Thyroid gland (tissue), 4 donors: ENCODE results near the gene RPH3AL. TPM values are rescaled to one million over a fixed set of nuclear protein-coding genes. Genes with fewer than 3 reads are reported as not detected.

ENCODE experiments used
- DNase-seq, 2 donors: peaks; one replicate each; pipeline ENCODE4 v3.0.0-alpha.2; 2019
- H3K27ac ChIP-seq, 3 donors: fragments of 200-600 bp; sonication (generic); 1 replicate in 2 of 3; 2 replicates in 1 of 3; pipeline ENCODE4 v1.5.1; 2016 to 2019; ENCODE audit warnings: mild to moderate bottlenecking in 1 of 3, moderate library complexity in 1 of 3
- H3K27me3 ChIP-seq: fragments of 200-600 bp; sonication (generic); one replicate; pipeline ENCODE4 v1.5.1; 2019
- H3K36me3 ChIP-seq, 2 donors: fragments of 200-600 bp; sonication (generic); one replicate each; pipeline ENCODE4 v1.5.1; 2016 to 2019
- H3K4me1 ChIP-seq, 2 donors: fragments of 200-600 bp; sonication (generic); one replicate each; pipeline ENCODE4 v1.5.1; 2017 to 2019
- H3K4me3 ChIP-seq, 3 donors: fragments of 200-600 bp; sonication (generic); replicated peaks in 1 of 3; 1 replicate in 2 of 3; 2 replicates in 1 of 3; pipeline ENCODE4 v1.5.1; 2016; ENCODE audit warnings: mild to moderate bottlenecking in 1 of 3
- H3K9me3 ChIP-seq: fragments of 200-600 bp; sonication (generic); one replicate; pipeline ENCODE4 v1.5.1; 2017
- CTCF ChIP-seq, 6 experiments: fragments of 200-600 bp in 3 of 6; fragments of 450-650 bp in 3 of 6; sonication (generic) in 3 of 6; IDR thresholded peaks; one replicate each; pipeline ENCODE4 v1.5.1; 2016 to 2019; ENCODE audit warnings: antibody characterized with exemption in 6 of 6, mild to moderate bottlenecking in 2 of 6, inconsistent platforms in 1 of 6, moderate library complexity in 1 of 6
- POLR2A ChIP-seq, 2 donors: fragments of 450-650 bp; IDR thresholded peaks; one replicate each; pipeline ENCODE4 v1.6.1; 2017; ENCODE audit warnings: antibody characterized with exemption in 2 of 2, mild to moderate bottlenecking in 2 of 2, moderate library complexity in 1 of 2
- WGBS, 2 donors: methylation state at CpG; one replicate each; pipeline ENCODE4 v1.1.5; 2017; 5-methylcytosine and 5-hydroxymethylcytosine counted together
- intact Hi-C: fragments of 100-400 bp; cut with DNase I; formaldehyde crosslinking; loops from one replicate; pipeline ENCODE4 v1.15.1; 2023
- total RNA-seq, 4 donors: library from RNA; depleted of rRNA; stranded (reverse); fragments of >200 nt; gene quantifications; one replicate each; pipeline ENCODE4 v1.2.3, GENCODE V29; 2016

RPH3AL gene
- total RNA-seq = 10 to 100 TPM; 19.1 to 47.7 (median 42.5) TPM

GRCh38 chr17:352421-353212 lies at the start of gene RPH3AL:
Gene RPH3AL (minus strand): TSS chr17:352807. CDS start chr17:327543, 25,264 bp downstream.
- peak; percentile 91 to 92 for DNase-seq
- peak within 1 kb of the TSS in 1 of 3 donors; percentile 15 for H3K4me3 ChIP-seq
- intact Hi-C loops = no loop called here
- peak within 1 kb of the TSS; percentile 83 to 95 (median 89) for H3K27ac ChIP-seq
- TF ChIP-seq CTCF (IDR thresholded peaks at IDR 0.05) = no peak
- peak in 1 of 2 donors; percentile 32 for TF ChIP-seq POLR2A (IDR thresholded peaks at IDR 0.05)
- peaks cover 56 to 75% of the 10 kb centered on the region in 2 donors for H3K4me1 ChIP-seq
- H3K9me3 ChIP-seq = no peaks in the 10 kb centered on the region
- no peaks in the 10 kb centered on the region for H3K27me3 ChIP-seq
- 21 to 23% methylated on average over 11 to 18 of the region's 22 CpGs for WGBS, 2 donors
- H3K36me3 ChIP-seq = no peaks in the 10 kb centered on the region

GRCh38 chr17:400257-400656 lies 47.6 kb upstream of the RPH3AL start:
- Histone ChIP-seq H3K4me1 (no peaks in the 10 kb centered on the region), H3K9me3 (no peaks in the 10 kb centered on the region), H3K36me3 (no peaks in the 10 kb centered on the region), H3K27me3 (no peaks in the 10 kb centered on the region), H3K27ac (no peak overlapping the region), H3K4me3 (no peak overlapping the region)
- TF ChIP-seq POLR2A (IDR thresholded peaks at IDR 0.05) = no peak
- no peak for TF ChIP-seq CTCF (IDR thresholded peaks at IDR 0.05)
- intact Hi-C loops = no loop called here
- 73 to 74% methylated on average over 10 of the region's 10 CpGs for WGBS, 2 donors
- DNase-seq = no peak

GRCh38 chr17:396788-397187 lies 44.2 kb upstream of the RPH3AL start:
- 65 to 81% methylated on average over 6 of the region's 6 CpGs for WGBS, 2 donors
- Histone ChIP-seq H3K9me3 (no peaks in the 10 kb centered on the region), H3K27me3 (no peaks in the 10 kb centered on the region), H3K36me3 (no peaks in the 10 kb centered on the region), H3K4me3 (no peak overlapping the region), H3K4me1 (no peaks in the 10 kb centered on the region), H3K27ac (no peak overlapping the region)
- intact Hi-C loops = no loop called here
- no peak for DNase-seq
- TF ChIP-seq CTCF (IDR thresholded peaks at IDR 0.05) (no peak), POLR2A (IDR thresholded peaks at IDR 0.05) (no peak)

GRCh38 chr17:395974-396373 lies 43.4 kb upstream of the RPH3AL start:
- no peak for DNase-seq
- Histone ChIP-seq H3K27me3 (no peaks in the 10 kb centered on the region), H3K36me3 (no peaks in the 10 kb centered on the region), H3K9me3 (no peaks in the 10 kb centered on the region), H3K4me1 (no peaks in the 10 kb centered on the region), H3K4me3 (no peak overlapping the region), H3K27ac (no peak overlapping the region)
- intact Hi-C loops = no loop called here
- no peak for TF ChIP-seq POLR2A (IDR thresholded peaks at IDR 0.05)
- TF ChIP-seq CTCF (IDR thresholded peaks at IDR 0.05) = no peak
- 95 to 96% methylated on average over 2 of the region's 2 CpGs for WGBS, 2 donors

DNA sequence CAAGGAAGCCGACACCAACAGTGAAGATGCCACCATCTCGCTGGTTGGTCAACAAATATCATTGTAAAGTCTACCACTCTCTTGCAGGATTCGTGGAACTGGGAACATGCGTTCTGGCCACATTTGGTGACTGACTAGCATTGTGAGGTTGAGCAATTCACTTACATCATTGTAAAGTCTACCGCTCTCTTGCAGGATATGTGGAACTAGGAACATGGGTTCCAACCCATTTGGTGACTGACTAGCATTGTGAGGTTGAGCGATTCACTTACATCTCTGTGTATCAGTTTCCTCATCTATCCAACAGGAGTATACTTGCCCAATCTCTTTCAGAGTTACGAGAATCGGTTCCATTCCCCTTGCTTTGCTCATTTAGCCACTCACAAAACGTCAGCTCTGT lies 42.6 kb upstream of the RPH3AL start:
- 83 to 92% methylated on average over 9 of the region's 9 CpGs for WGBS, 2 donors
- intact Hi-C loops = no loop called here
- no peak overlapping the region for H3K27ac ChIP-seq
- no peaks in the 10 kb centered on the region for H3K36me3 ChIP-seq
- no peaks in the 10 kb centered on the region for H3K9me3 ChIP-seq
- no peaks in the 10 kb centered on the region for H3K27me3 ChIP-seq
- no peaks in the 10 kb centered on the region for H3K4me1 ChIP-seq
- TF ChIP-seq POLR2A (IDR thresholded peaks at IDR 0.05) (no peak), CTCF (IDR thresholded peaks at IDR 0.05) (no peak)
- H3K4me3 ChIP-seq = no peak overlapping the region
- no peak for DNase-seq
